ENCODE data around the gene TMEM208. TPM values are rescaled to one million over a fixed set of nuclear protein-coding genes. Genes with fewer than 3 reads are reported as not detected.

Gene TMEM208
- polyA plus RNA-seq, 1 donor, result 35.2 TPM

DNA sequence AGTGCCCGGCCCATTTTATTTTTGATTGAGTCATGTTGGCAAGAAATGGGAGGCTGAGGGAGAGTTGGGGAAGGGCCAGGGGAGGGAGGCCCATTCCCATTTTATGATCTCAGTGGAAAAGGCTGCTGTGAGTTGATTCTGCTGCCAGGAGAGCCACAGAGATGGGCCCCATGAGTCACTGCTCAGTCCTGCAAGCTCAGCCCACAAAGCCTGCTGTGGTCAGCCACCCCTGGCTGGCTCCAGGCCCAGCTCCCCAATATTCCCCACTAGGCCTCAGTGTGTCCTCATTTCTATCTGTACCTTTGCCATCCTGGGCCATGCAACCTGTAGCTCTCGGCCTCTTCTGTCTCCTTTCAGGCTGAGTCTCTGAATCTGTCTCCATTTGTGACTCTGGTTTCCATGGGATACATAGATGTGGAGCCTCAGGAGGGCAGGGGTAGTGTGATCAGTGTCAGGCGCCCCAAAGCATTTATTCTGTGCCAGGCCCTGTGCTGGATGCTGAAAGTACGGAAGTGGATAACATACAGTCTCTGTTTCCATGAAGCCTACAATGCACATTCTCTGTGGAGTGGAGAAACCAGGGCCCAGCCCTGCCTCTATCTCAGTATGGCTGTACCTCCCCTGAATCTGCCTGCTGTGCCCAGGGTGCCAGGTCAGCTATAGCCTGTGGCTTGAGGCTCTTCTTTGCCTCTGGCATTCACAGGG is 50.5 kb downstream of the TMEM208 start:
- DNase-seq, result no peak

DNA sequence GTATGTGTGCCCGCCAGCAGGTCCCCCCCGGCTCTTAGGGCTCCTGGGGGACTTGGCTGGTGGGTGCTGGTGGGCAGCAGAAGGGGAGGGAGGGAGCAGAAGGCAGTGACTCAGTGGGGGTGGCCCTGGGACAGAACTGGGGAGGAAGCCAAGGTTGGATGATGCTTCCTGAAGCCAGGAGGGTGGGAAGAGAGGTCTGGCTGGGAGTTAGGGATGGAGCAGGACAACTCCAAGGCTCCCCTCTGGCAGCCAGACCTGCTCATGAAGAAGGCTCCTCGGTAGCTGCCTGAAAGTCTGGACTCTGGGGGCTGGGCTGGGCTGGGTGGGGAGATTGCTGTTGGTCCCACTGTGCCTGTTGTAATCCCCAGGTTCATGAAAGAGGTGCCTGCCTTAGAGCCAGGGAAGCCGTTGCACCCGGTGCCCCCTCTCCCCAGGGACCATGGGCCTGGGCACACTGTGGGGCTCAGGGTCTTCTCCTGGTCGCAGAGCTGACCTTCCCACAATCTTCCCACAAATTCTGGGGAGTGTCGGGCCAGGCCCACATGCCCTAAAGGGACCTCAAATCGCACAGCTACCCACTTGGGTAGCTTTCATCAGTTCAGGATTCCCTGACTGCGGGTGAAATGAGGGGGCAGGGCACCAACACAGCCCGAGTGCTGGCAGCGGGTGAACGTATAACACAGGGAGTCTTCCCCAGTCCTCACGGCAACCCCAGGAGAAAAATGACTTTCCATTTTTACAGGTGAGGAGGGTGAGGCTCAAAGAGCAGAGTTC is 51.3 kb downstream of the TMEM208 start:
- no peak for DNase-seq

Other genes with a start within 250 kb of the TMEM208 start
- 12.4 TPM for gene CES4A, start 238.5 kb upstream of the TMEM208 start, polyA plus RNA-seq (ENCODE audit: insufficient read length)
- 83.8 TPM for gene CBFB, start 198.0 kb upstream of the TMEM208 start, polyA plus RNA-seq (ENCODE audit: insufficient read length)
- 29.3 TPM for gene PHAF1, start 117.2 kb upstream of the TMEM208 start, polyA plus RNA-seq (ENCODE audit: insufficient read length)
- gene B3GNT9, start 76.1 kb upstream of the TMEM208 start, polyA plus RNA-seq (ENCODE audit: insufficient read length), result 6.8 TPM
- 3.2 TPM for gene TRADD, start 67.2 kb upstream of the TMEM208 start, polyA plus RNA-seq (ENCODE audit: insufficient read length)
- gene FBXL8, start 67.2 kb upstream of the TMEM208 start, polyA plus RNA-seq (ENCODE audit: insufficient read length), result 2.0 TPM
- 1.5 TPM for gene HSF4, start 62.4 kb upstream of the TMEM208 start, polyA plus RNA-seq (ENCODE audit: insufficient read length)
- gene NOL3, start 56.6 kb upstream of the TMEM208 start, polyA plus RNA-seq (ENCODE audit: insufficient read length), result 6.4 TPM
- 51.5 TPM for gene MATCAP1, start 43.2 kb upstream of the TMEM208 start, polyA plus RNA-seq (ENCODE audit: insufficient read length)
- gene EXOC3L1, start 37.0 kb upstream of the TMEM208 start, polyA plus RNA-seq (ENCODE audit: insufficient read length), result 4.6 TPM
- 55.6 TPM for gene E2F4, start 35.0 kb upstream of the TMEM208 start, polyA plus RNA-seq (ENCODE audit: insufficient read length)
- gene ELMO3, start 28.0 kb upstream of the TMEM208 start, polyA plus RNA-seq (ENCODE audit: insufficient read length), result 4.7 TPM
- 44.5 TPM for gene FHOD1, start 20.4 kb downstream of the TMEM208 start, polyA plus RNA-seq (ENCODE audit: insufficient read length)
- gene SLC9A5, start 21.8 kb downstream of the TMEM208 start, polyA plus RNA-seq (ENCODE audit: insufficient read length), result 4.9 TPM
- 14.2 TPM for gene PLEKHG4, start 52.4 kb downstream of the TMEM208 start, polyA plus RNA-seq (ENCODE audit: insufficient read length)
- gene KCTD19, start 99.6 kb downstream of the TMEM208 start, polyA plus RNA-seq (ENCODE audit: insufficient read length), result 1.6 TPM
- gene LRRC36, start 99.7 kb downstream of the TMEM208 start, polyA plus RNA-seq (ENCODE audit: insufficient read length), result 8.7 TPM
- gene TPPP3, start 166.4 kb downstream of the TMEM208 start, polyA plus RNA-seq (ENCODE audit: insufficient read length), result 42.7 TPM
- gene ZDHHC1, start 189.3 kb downstream of the TMEM208 start, polyA plus RNA-seq (ENCODE audit: insufficient read length), result 11.5 TPM
- 40.8 TPM for gene HSD11B2, start 204.0 kb downstream of the TMEM208 start, polyA plus RNA-seq (ENCODE audit: insufficient read length)

Data from left kidney (tissue), 2 donors.